Activated CD8-positive, alpha-beta T cell treated with anti-CD3 and anti-CD28 coated beads for 36 hours (primary cell): ENCODE results near the gene PTPRJ. TPM values are rescaled to one million over a fixed set of nuclear protein-coding genes. Genes with fewer than 3 reads are reported as not detected.

Source experiments
- ATAC-seq: fragments of 200-7000 bp; cut with Tn5 transposase; one replicate; pipeline ENCODE4 v1.10.0; 2021; ENCODE audit warnings: mild to moderate bottlenecking, moderate library complexity
- CTCF ChIA-PET: fragments of 350-600 bp; sonication (Branson Sonifier 250); formaldehyde crosslinking; loops from one replicate; lab custom pipeline; 2021; ENCODE audit warnings: antibody characterized with exemption; lab: Charles Lee
- POLR2A ChIA-PET: fragments of 350-600 bp; sonication (Branson Sonifier 250); formaldehyde crosslinking; loops from one replicate; lab custom pipeline; 2021; ENCODE audit warnings: antibody characterized with exemption; lab: Charles Lee
- DNase-seq: peaks from one replicate; pipeline ENCODE4 v3.0.0-alpha.2; 2020
- H3K27ac Mint-ChIP-seq: one replicate; pipeline ENCODE4 v1.8.0; 2021; ENCODE audit warnings: mild to moderate bottlenecking, mixed read lengths
- H3K27me3 Mint-ChIP-seq: one replicate; pipeline ENCODE4 v1.8.0; 2021; ENCODE audit warnings: mixed read lengths
- H3K36me3 Mint-ChIP-seq: one replicate; pipeline ENCODE4 v1.8.0; 2021; ENCODE audit warnings: low read depth, mixed read lengths
- H3K4me1 Mint-ChIP-seq: one replicate; pipeline ENCODE4 v1.8.0; 2021; ENCODE audit warnings: low read depth, mixed read lengths
- H3K4me3 Mint-ChIP-seq: one replicate; pipeline ENCODE4 v1.8.0; 2021; ENCODE audit warnings: mild to moderate bottlenecking, moderate library complexity, mixed read lengths
- H3K9me3 Mint-ChIP-seq: one replicate; pipeline ENCODE4 v1.8.0; 2021; ENCODE audit warnings: mixed read lengths
- intact Hi-C: fragments of 100-400 bp; cut with micrococcal nuclease; formaldehyde crosslinking; loops from one replicate; pipeline ENCODE4 v1.10.0; 2022
- total RNA-seq, 2 experiments: library from RNA; stranded (reverse); gene quantifications; one replicate each; pipeline ENCODE4 v1.2.3, GENCODE V29; 2021
- TF ChIP-seq, protein P1 (sequence below): fragments of 200-600 bp; IDR thresholded peaks from one replicate; pipeline ENCODE4 v1.8.0; 2022; ENCODE audit warnings: antibody characterized with exemption, mild to moderate bottlenecking

Gene PTPRJ
- total RNA-seq, 2 experiments from 2014 or later, result 21.5 to 23.4 TPM

- ChIA-PET POLR2A (interaction anchor here (0.9 kb wide), 1 partner anchor 92 kb away, joined by 3 read pairs; no protein-coding TSS in a partner anchor), CTCF (interaction anchor here (2.4 kb wide), 1 partner anchor 14 kb away, joined by 11 read pairs; no protein-coding TSS in a partner anchor)
- H3K4me3 Mint-ChIP-seq, result no peak overlapping the region
- H3K4me1 Mint-ChIP-seq, result peaks cover 63% of the 10 kb centered on the region
- ATAC-seq, result no peak
- no peaks in the 10 kb centered on the region for H3K36me3 Mint-ChIP-seq
- H3K9me3 Mint-ChIP-seq, result no peaks in the 10 kb centered on the region
- no peak overlapping the region for H3K27ac Mint-ChIP-seq
- intact Hi-C loops, result no loop called here
- TF ChIP-seq, protein P1, sequence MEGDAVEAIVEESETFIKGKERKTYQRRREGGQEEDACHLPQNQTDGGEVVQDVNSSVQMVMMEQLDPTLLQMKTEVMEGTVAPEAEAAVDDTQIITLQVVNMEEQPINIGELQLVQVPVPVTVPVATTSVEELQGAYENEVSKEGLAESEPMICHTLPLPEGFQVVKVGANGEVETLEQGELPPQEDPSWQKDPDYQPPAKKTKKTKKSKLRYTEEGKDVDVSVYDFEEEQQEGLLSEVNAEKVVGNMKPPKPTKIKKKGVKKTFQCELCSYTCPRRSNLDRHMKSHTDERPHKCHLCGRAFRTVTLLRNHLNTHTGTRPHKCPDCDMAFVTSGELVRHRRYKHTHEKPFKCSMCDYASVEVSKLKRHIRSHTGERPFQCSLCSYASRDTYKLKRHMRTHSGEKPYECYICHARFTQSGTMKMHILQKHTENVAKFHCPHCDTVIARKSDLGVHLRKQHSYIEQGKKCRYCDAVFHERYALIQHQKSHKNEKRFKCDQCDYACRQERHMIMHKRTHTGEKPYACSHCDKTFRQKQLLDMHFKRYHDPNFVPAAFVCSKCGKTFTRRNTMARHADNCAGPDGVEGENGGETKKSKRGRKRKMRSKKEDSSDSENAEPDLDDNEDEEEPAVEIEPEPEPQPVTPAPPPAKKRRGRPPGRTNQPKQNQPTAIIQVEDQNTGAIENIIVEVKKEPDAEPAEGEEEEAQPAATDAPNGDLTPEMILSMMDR, result no peak
- no peak for DNase-seq
- no peaks in the 10 kb centered on the region for H3K27me3 Mint-ChIP-seq
Observed at GRCh38 chr11:48093795-48094642, 113.7 kb downstream of the PTPRJ start.

GRCh38 chr11:48094643-48095339, 114.4 kb downstream of the PTPRJ start:
- no peaks in the 10 kb centered on the region for H3K27me3 Mint-ChIP-seq
- POLR2A ChIA-PET, result no interaction called here
- DNase-seq (no peak), ATAC-seq (no peak)
- no peaks in the 10 kb centered on the region for H3K36me3 Mint-ChIP-seq
- H3K4me1 Mint-ChIP-seq, result peaks cover 63% of the 10 kb centered on the region
- no peak overlapping the region for H3K4me3 Mint-ChIP-seq
- TF ChIP-seq, protein P1, result no peak
- H3K27ac Mint-ChIP-seq, result no peak overlapping the region
- no peaks in the 10 kb centered on the region for H3K9me3 Mint-ChIP-seq
- intact Hi-C loops, result no loop called here
- CTCF ChIA-PET, result interaction anchor here (1.2 kb wide), 1 partner anchor 14 kb away, joined by 3 read pairs; no protein-coding TSS in a partner anchor

DNA sequence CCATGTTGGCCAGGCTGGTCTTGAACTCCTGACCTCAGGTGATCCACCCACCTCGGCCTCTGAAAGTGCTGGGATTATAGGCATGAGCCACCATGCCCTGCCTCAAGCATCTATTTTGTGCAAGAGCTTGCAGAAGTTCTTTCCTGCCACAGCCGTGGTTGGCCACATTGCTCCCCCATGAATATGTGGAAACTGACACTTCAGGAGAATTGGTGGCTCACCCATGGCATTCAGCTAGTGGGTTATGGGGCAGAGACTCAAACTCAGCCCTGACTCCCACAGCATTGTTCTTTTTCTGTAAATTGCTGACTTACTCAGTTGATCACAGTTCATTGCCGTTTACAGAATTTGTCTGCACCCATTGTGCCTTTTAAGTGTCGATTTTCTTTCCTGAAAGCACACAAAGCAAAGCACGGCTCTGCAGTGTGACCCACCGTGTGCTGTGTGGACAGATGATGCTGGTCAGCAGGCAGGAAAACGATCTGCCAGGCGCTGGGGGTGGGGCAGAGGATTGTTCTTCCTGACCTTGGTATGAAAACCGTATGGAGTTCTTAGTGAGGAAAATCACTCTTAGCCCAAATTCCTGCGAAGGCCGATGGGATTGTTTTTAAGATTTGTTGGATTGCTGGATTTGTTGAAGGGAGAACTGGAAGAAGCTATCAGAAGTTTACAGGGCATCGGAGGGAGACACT, 115.6 kb downstream of the PTPRJ start:
- peaks cover 54% of the 10 kb centered on the region for H3K4me1 Mint-ChIP-seq
- TF ChIP-seq, protein P1, result no peak
- ATAC-seq (no peak), DNase-seq (no peak)
- H3K4me3 Mint-ChIP-seq, result no peak overlapping the region
- intact Hi-C loops, result no loop called here
- ChIA-PET POLR2A (interaction anchor here (1.0 kb wide), 1 partner anchor 11 kb away, joined by 3 read pairs; no protein-coding TSS in a partner anchor), CTCF (interaction anchor here (1.1 to 1.2 kb wide), 2 partner anchors 13 to 94 kb away, joined by 3 read pairs; no protein-coding TSS in a partner anchor)
- H3K36me3 Mint-ChIP-seq, result no peaks in the 10 kb centered on the region
- no peak overlapping the region for H3K27ac Mint-ChIP-seq
- H3K27me3 Mint-ChIP-seq, result no peaks in the 10 kb centered on the region
- no peaks in the 10 kb centered on the region for H3K9me3 Mint-ChIP-seq

GRCh38 chr11:48096588-48097525, 116.5 kb downstream of the PTPRJ start:
- intact Hi-C loops, result no loop called here
- Mint-ChIP-seq H3K9me3 (no peaks in the 10 kb centered on the region), H3K36me3 (no peaks in the 10 kb centered on the region), H3K27me3 (no peaks in the 10 kb centered on the region), H3K4me1 (peaks cover 52% of the 10 kb centered on the region), H3K27ac (peak overlapping the region; percentile 62), H3K4me3 (no peak overlapping the region)
- TF ChIP-seq, protein P1, result no peak
- DNase-seq (no peak), ATAC-seq (peak; percentile 54)
- ChIA-PET CTCF (interaction anchor here (0.8 to 4.7 kb wide), 4 partner anchors 12 to 162 kb away, joined by 3 to 23 read pairs (median 3); no protein-coding TSS in a partner anchor), POLR2A (interaction anchor here (1.0 to 1.7 kb wide), 2 partner anchors 10 to 12 kb away, joined by 3 to 6 read pairs; no protein-coding TSS in a partner anchor)
